NCI-H460 (cell line): ENCODE results near the gene STK11. TPM values are rescaled to one million over a fixed set of nuclear protein-coding genes. Genes with fewer than 3 reads are reported as not detected.
"Not testable (repeated sequence)": the region's sequence is repeated elsewhere in the genome, so short reads cannot be mapped to it uniquely, and the experiment has no call there.

ENCODE experiments used
- DNase-seq: peaks from one replicate; pipeline ENCODE4 v3.0.0-alpha.2; 2016; ENCODE audit warnings: low read depth; ENCODE audit errors: extremely low read depth
- total RNA-seq: library from RNA; depleted of rRNA; stranded (reverse); fragments of >200 nt; shearing (Covaris generic); gene quantifications from 2 replicates; pipeline ENCODE4 v1.2.3, GENCODE V29; 2014

The STK11 gene
- total RNA-seq, 1 experiment from 2014 or later: 28.7 TPM

GRCh38 chr19:1246265-1247087, 40.9 kb downstream of the STK11 start:
- not testable (repeated sequence) for DNase-seq

DNA sequence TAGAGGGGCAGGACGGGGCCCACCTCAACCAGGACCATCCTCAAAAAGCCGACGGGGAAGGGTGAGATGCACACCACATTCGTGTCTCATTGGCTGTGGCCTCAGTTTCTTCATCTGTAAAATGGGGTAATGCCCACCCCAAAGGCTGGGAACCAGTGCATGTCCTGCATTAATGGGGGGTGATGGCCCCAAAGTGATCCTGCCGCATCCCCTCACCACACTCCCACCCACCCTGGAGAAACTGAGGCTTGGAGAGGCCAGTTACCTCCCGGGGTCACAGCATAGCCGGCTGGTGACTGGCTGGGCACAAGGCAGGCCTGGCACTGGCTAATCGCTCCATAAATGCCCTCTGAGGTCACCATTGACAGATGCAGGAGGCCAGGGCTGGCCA, 42.2 kb downstream of the STK11 start:
- DNase-seq: no peak

- peak; percentile 75 for DNase-seq
Measured at GRCh38 chr19:1248139-1248785, 42.7 kb downstream of the STK11 start, which contains the start of gene MIDN. Gene MIDN (plus strand): TSS chr19:1248583. CDS start chr19:1250297, 1,714 bp downstream.

DNA sequence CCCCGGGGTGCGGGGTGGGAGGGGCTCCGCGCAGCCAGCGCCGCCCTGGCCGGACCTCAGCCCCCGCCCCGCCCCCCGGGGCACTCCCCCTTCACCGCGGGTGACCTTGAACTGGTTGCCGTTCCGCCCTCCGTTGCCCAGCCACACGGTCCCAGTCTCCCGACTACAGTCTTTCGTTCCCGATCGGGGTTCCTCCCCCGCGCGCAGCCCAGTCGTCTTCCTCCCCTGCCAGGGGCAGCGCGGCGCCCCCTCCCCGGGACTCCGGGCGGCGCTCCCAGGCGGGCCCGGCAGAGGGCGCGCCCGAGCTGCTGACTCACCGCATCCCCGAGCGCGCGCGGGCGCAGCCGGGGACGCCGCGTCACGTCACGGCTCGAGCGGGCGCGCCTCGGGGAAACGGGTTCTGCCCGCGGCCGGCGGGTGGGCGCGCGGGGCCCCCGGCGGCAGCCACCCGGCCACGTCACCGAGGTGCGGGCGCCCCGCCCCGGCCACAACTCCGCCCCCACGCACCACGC, 43.3 kb downstream of the STK11 start:
- DNase-seq: peak; percentile 70

DNA sequence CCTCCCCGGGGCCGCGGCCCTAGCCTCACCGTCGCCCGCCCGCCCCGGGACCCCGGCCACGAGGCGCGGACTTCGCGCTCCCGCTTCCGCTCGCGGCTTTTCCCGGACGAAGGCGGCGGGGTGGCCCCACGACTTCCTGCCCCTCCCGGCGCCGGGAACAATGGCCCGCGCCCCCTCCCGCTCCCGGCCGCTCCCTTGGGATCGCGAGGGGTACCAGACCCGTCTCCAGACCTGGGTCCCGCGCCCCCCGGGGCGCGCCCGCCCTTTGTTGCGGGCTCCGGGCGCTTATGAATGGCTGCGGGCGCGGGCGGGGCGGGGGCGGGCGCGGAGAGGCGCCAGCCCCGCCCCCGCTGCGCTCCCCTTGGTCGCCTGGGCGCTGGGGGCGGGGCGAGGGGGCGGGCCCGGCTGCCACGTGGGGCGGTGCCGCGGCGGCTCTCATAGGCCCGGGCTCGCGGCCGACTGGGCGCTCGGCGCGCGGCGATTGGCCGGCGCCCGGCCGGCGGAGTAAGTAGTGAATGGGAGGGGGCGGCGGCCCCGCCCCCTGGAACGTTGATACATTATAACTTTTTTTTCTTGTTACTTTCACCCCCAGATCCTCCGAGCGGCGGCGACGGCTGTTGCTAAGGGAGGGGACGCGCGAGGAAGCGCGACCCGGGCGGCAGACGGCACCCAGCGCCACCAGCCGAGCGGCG, 43.9 kb downstream of the STK11 start:
- peak; percentile 90 for DNase-seq

GRCh38 chr19:1249990-1250436, 44.4 kb downstream of the STK11 start:
- DNase-seq: no peak

DNA sequence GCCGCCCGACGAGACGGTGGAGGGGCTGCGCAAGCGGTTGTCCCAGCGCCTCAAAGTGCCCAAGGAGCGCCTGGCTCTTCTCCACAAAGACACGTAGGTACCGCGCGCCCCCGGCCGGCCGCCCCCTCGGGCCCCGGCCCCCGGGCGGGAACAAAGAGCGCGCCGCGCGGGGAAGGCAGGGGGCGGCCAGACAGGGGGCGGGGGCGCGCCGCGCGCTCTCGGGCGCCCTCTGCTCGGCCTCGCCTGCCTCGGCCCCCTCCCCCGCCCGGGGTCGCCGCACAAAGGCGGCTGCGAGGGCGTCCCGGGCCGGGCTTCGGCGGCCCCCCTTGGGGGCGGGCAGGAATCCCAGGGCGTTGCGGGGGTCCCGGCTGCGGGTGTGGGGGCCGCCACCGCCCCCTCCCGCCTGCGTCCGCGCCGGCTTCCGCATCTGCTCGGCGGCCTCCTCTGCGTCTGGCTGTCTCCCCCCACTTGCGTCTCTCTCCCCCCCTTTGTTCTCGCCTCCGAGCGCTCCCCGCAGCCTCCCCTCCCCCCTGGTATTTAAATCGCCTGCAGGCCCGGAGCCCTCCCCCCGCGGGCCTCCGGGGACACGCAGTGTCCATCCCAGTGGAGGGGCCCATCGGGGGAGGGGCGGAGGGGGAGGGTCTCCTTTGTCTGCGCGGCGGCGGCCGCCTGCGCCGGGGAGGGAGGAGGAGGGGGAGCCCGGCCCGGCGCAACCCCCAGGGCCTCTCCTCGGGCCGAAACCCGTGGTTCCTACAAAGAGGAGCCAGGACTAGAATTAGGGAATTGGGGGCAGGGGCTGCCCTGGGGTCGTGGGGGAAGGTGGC, 45.1 kb downstream of the STK11 start:
- DNase-seq: no peak

DNA sequence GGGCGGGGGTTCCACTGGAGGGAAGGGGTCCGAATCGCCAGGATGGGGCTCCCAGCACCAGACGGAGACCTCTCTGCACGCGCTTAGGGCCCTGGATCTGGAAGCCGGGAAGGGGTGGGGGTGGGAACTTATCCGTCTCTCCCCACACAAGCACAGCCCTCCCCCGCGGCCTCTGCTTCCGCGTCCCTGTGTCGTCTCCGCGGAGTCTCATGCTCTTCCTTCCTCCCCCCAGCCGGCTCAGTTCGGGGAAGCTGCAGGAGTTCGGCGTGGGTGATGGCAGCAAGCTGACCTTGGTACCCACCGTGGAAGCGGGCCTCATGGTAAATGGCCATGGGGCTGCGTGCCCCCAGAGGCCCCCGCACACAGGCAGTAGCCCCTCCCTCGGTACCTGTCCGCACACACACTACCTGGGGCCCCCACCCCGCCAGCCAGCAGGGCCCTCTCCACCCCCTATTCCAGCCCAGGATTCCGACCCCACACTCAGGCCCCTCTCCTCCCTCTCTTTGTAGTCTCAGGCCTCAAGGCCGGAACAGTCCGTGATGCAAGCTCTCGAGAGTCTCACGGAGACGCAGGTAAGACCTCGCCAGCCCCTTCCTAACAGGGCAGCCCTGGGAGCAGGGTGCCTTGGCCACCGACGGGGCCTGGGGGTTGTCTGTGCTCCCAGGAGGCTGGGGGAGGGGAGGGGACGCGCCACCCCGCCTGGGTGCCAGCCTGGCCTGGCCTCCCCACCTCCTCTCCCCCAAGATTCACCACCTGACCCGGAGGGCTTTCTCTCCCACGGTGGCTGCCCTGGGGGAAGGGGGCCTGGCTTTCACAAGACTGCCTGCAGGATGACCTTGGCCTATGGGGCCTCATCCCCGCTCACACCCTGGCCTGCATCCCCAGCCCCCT, 46.0 kb downstream of the STK11 start:
- no peak for DNase-seq

GRCh38 chr19:1252221-1252820, 46.7 kb downstream of the STK11 start:
- DNase-seq: peak; percentile 78

DNA sequence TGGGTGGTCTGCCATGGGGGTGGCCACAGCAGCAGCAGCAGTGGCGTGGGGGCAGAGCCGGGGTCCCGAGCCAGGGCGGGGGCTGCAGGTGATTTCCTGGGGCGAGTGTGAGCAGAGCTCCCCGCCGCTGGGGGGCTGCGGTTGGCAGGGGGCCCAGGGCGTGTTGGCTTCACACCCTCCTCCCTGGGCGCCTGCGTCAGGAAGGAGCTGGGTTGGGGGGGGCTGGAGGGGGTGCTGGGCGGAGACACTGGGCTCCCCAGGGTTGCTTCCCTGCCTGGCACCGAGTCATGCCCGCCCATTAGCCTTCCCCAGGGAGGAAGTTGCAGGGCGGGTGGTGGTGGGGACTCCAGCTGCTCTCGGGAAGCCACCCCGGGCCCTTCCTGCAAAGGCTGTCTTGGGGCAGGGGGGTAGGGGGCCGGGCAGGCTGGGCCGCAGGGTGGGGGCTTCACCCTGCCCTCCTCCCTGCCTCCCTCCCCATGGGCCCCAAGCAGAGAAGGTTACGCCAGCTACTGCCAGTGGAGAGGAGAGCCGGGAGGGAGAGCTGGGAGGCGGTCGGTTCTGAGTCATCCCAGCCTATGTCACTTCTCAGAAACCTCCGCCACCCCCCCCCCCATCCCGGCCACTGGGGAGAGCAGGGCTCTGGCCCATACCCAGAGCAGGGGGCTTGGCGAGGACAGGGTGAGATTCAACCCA, 47.4 kb downstream of the STK11 start:
- DNase-seq: peak; percentile 93

- no peak for DNase-seq
Measured at GRCh38 chr19:1253514-1254080, 48.0 kb downstream of the STK11 start.

- no peak for DNase-seq
Measured at GRCh38 chr19:1254081-1254527, 48.5 kb downstream of the STK11 start.

DNA sequence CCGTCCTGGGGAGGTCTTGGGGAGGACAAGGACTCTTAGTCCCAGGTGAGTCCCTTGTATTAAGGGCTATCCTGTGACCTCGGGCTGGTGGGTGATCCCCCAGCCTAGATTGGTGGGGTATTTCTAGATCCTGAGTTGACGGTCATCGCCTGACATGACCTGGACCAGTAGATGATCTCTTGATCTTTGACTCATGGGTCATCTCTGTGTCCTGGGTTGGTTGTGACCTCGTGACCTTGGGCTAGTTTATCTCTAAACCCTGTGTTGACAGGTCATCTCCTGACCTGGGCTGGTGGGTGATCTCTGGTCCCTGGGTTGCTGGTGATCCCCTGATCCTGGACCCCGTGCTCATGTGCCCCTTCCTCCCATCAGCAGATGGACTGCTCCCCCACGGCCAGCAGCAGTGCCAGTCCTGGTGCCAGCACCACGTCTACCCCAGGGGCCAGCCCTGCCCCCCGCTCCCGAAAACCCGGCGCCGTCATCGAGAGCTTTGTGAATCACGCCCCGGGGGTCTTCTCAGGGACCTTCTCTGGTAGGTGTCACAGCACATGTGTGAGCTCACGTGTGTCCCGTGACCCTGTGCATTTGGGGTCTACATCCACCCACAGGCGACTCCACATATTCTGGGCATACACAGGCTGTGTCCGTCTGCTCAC, 49.1 kb downstream of the STK11 start:
- no peak for DNase-seq

- no peak for DNase-seq
Measured at GRCh38 chr19:1255186-1256161, 49.9 kb downstream of the STK11 start.

DNA sequence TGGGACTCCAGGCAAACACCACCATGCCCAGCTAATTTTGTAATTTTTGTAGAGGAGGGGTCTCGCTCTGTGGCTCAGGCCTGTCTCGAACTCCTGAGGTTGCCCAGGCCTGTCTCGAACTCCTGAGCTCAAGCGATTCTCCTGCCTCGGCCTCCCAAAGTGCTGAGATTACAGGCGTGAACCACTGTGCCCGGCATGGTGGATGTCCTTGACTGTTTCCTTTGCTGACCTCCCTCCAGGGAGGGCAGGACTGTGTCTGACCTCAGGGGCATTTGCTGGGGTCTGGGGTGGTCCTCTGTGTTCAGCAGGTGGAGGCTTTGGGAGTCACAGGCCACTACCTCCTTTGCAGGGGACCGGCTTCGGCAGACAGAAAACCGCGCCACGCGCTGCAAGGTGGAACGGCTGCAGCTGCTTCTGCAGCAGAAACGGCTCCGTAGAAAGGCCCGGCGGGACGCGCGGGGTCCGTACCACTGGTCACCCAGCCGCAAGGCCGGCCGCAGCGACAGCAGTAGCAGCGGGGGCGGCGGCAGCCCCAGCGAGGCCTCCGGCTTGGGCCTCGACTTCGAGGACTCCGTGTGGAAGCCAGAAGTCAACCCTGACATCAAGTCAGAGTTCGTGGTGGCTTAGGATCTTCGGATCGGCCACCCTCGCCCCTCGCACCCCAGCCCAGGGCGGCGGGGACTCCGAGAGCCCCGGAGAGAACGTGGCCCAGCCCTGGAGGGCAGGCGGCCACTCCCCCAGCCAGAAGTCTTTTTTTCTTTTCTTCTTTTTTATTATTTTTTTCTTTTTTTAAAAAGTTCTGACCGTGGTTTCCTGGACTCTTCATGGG, 51.3 kb downstream of the STK11 start:
- DNase-seq: no peak
